Mesothelial cell of epicardium (in vitro differentiated cells): Measurements from ENCODE around the gene TTC7B. TPM values are rescaled to one million over a fixed set of nuclear protein-coding genes. Genes with fewer than 3 reads are reported as not detected.

ENCODE experiments used
- DNase-seq, 2 experiments: peaks; one replicate each; pipeline ENCODE4 v3.0.0; 2021; ENCODE audit warnings: low spot score in 2 of 2; ENCODE audit not compliant: unreplicated experiment in 2 of 2
- H3K27ac Mint-ChIP-seq: 2 replicates; pipeline ENCODE4 v1.8.0; 2021; ENCODE audit warnings: mixed read lengths
- H3K27me3 Mint-ChIP-seq: 2 replicates; pipeline ENCODE4 v1.8.0; 2021; ENCODE audit warnings: low read depth, mixed read lengths
- H3K36me3 Mint-ChIP-seq: 2 replicates; pipeline ENCODE4 v1.8.0; 2021; ENCODE audit warnings: mixed read lengths
- H3K4me1 Mint-ChIP-seq: 2 replicates; pipeline ENCODE4 v1.8.0; 2021; ENCODE audit warnings: mixed read lengths
- H3K4me3 Mint-ChIP-seq: 2 replicates; pipeline ENCODE4 v1.8.0; 2021; ENCODE audit warnings: mild to moderate bottlenecking, moderate library complexity, mixed read lengths
- H3K9me3 Mint-ChIP-seq: 2 replicates; pipeline ENCODE4 v1.8.0; 2021; ENCODE audit warnings: mixed read lengths
- total RNA-seq: library from RNA; stranded (reverse); gene quantifications from 3 replicates; pipeline ENCODE4 v1.2.1, GENCODE V29; 2021
- TF ChIP-seq, protein P1 (sequence below): fragments of 200-600 bp; sonication (generic); IDR thresholded peaks from one replicate; pipeline ENCODE4 v1.5.0; 2021; ENCODE audit warnings: antibody characterized with exemption; ENCODE audit not compliant: unreplicated experiment

The TTC7B gene
- total RNA-seq, 1 donor from 2014 or later = 56.5 TPM

DNA sequence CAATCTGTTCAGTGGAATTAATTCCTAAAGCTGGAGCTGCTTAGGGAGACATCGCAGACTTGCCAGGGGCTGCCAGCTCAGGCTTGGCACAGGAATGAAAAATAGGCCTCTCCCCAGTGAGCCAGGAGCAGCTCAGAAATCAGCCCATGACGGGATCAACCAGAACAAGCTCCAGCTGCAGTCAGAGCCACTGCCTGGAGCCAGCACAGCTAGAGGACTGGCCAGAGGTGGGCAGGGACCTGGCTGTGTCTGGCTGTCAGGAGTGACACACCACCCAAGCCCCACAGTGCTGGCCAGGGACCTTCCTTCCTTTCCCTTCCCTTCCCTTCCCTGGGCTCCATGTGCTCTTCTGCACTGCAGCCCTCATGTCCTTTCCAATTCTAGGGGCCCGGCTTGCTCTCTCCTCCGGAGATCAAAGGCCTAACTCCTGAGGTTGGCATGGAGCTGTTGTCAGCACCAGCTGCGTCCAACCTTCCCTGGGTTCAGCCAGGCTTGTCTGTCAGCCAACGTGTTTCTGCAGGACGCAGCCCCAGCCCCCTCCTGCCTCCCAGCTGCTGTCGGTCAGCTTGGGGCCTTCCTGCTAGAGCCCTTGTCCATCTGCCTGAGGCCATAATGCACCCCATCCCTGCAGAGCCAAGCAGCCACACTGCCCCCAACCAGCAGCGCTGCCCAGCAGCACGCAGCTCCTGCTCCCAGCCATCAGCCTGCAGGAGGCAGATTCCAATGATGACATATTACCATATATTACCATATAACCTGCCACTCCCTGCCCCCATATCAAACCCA lies 270.1 kb downstream of the TTC7B start:
- TF ChIP-seq, protein P1, sequence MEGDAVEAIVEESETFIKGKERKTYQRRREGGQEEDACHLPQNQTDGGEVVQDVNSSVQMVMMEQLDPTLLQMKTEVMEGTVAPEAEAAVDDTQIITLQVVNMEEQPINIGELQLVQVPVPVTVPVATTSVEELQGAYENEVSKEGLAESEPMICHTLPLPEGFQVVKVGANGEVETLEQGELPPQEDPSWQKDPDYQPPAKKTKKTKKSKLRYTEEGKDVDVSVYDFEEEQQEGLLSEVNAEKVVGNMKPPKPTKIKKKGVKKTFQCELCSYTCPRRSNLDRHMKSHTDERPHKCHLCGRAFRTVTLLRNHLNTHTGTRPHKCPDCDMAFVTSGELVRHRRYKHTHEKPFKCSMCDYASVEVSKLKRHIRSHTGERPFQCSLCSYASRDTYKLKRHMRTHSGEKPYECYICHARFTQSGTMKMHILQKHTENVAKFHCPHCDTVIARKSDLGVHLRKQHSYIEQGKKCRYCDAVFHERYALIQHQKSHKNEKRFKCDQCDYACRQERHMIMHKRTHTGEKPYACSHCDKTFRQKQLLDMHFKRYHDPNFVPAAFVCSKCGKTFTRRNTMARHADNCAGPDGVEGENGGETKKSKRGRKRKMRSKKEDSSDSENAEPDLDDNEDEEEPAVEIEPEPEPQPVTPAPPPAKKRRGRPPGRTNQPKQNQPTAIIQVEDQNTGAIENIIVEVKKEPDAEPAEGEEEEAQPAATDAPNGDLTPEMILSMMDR = no peak
- Mint-ChIP-seq H3K27ac (no peak overlapping the region), H3K9me3 (peaks cover 6% of the 10 kb centered on the region), H3K4me1 (peaks cover 20% of the 10 kb centered on the region), H3K4me3 (no peak overlapping the region), H3K36me3 (peaks cover 12% of the 10 kb centered on the region), H3K27me3 (peaks cover 1% of the 10 kb centered on the region)
- no peak for DNase-seq

DNA sequence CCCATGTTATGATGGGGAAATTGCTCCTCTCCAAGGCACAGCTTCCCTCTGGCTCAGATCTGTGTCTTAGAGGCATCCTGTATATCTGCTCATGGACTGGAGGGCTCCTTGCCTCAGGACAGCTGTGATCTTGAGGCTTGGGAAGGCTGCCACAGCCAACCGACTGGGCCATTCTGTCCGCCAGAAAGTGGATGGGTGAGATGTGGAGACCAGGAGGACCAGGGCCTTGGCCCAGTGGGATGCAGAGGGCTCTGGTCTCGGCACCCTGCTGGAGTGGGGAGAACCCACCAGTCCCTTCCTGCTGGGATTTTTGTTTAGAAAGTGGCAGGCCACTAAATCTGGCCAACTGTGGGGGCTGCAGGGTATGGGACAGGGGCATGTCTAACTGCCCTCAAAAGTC lies 270.8 kb downstream of the TTC7B start:
- no peak for DNase-seq
- peaks cover 5% of the 10 kb centered on the region for H3K9me3 Mint-ChIP-seq
- no peak overlapping the region for H3K4me3 Mint-ChIP-seq
- H3K4me1 Mint-ChIP-seq = peaks cover 20% of the 10 kb centered on the region
- peaks cover 14% of the 10 kb centered on the region for H3K36me3 Mint-ChIP-seq
- peaks cover 1% of the 10 kb centered on the region for H3K27me3 Mint-ChIP-seq
- no peak overlapping the region for H3K27ac Mint-ChIP-seq
- TF ChIP-seq, protein P1 = no peak

DNA sequence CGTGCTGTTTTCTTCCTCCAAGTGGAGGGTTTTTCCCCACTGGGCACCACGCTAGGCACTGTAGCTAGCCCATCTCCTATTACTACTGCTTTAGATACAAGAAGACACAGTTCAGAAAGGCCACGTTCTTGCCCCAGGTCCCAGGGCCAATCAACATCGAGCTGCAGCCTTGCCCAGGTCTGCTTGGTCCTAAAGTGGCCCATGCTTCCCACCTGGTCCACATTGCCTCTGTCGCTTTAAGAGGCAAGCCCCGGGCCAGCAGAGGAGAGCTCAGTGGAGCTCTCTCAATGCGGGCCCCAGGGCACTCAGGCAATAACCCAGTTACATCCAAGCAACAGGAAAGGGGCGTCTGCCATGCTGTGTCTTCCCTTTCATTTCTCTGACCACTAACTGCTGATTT lies 271.3 kb downstream of the TTC7B start:
- Mint-ChIP-seq H3K27ac (no peak overlapping the region), H3K4me1 (peaks cover 20% of the 10 kb centered on the region), H3K9me3 (peaks cover under 1% of the 10 kb centered on the region), H3K4me3 (no peak overlapping the region), H3K27me3 (peaks cover 1% of the 10 kb centered on the region), H3K36me3 (peaks cover 10% of the 10 kb centered on the region)
- no peak for DNase-seq
- TF ChIP-seq, protein P1 = no peak

DNA sequence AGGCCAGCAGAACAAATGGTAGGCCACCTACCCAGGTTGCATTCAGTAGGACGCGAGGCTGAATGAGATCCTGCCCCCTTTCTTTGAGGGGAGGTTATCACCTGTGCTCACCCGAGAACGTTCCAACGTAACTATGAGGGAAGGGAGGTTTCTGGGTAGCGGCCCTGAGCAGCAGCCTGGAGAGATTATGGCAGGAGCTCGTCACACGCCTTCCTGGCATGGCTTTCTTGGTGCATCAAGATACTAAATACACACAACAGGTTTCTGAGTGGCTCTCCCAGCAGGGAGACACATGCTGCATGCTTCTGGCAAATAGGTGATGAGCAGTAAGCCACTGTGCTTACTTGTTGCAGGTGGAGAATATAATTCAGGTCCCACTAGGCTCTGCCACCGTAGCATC lies 271.7 kb downstream of the TTC7B start:
- Mint-ChIP-seq H3K9me3 (no peaks in the 10 kb centered on the region), H3K4me1 (peaks cover 20% of the 10 kb centered on the region), H3K36me3 (peaks cover 12% of the 10 kb centered on the region), H3K27ac (no peak overlapping the region), H3K4me3 (no peak overlapping the region), H3K27me3 (peaks cover 1% of the 10 kb centered on the region)
- DNase-seq = no peak
- TF ChIP-seq, protein P1 = no peak

DNA sequence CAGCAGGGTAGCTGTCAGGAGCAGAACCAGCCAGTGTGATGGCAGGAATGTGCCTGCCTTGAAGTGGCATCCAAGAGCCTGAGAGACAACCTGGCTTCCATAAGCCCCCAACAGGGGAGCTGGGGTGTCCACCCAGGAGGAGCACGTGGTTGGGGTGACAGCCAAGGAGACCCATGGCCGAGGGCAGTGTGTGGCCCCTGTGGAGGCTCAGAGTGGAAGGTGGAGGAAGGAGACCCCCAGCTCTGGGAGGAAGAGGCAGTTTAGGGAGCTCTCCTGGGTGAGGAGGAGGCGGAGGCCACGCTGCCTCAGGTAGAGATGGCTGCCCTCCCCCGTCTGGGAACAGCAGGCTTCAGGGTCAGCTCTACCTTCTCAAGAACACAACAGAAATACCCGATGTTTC lies 272.4 kb downstream of the TTC7B start:
- peaks cover 1% of the 10 kb centered on the region for H3K27me3 Mint-ChIP-seq
- no peaks in the 10 kb centered on the region for H3K9me3 Mint-ChIP-seq
- DNase-seq = no peak
- TF ChIP-seq, protein P1 = no peak
- no peak overlapping the region for H3K4me3 Mint-ChIP-seq
- H3K27ac Mint-ChIP-seq = no peak overlapping the region
- H3K36me3 Mint-ChIP-seq = peaks cover 16% of the 10 kb centered on the region
- H3K4me1 Mint-ChIP-seq = peaks cover 20% of the 10 kb centered on the region
